Measurements from ENCODE around the gene GARNL3.

GARNL3 gene

DNA sequence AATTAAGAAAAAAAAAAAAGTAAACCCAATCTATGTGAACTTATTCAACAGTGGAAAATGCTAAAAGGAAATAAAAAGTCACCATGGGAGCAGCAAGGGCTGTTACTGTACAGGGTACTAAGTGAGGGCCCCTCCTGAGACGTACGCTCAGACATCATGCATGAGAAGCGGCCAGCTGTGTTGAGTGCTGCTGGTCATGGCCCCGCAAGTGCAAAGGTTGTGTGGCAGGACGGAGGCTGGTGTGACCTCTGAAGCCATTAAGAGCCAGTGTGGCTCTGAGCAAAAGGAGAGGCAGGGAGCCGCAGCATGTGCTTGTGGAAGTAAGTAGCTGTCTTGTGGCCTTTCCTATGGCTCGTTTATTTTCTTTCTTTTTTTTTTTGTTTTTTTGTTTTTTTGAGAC lies 156.5 kb downstream of the GARNL3 start:
- no peak for DNase-seq
- intact Hi-C loops (cut with DNase I), result no loop called here

DNA sequence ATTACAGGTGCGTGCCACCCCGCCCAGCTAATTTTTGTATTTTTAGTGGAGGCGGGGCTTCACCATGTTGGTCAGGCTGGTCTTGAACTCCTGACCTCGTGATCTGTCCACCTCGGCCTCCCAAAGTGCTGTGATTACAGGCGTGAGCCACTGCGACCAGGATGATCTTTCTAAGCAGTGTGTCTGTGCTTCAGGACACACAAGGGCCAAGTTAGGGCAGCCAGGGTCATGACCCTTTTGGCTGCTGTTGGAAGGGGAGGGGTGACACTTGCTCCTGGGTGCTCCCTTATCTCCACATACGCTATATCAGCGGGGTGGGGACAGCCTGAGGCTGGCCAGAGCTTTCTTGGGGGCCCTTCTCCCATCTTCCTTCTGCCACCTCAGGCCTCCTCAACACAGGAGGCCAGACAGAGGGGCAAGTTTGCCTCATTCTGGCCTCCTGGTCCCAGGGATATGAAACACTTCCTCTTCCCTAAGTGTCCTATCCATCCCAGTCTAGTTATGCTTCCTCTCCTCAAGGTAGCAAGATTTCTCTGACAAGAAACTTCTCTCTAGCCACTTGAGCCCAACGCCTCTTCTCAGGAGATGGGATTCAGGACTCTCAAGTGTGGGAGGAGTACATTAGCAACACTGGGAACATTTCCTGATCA lies 157.7 kb downstream of the GARNL3 start:
- intact Hi-C loops (cut with DNase I), result no loop called here
- DNase-seq, result peak in 1 of 10 donors; percentile 10

DNA sequence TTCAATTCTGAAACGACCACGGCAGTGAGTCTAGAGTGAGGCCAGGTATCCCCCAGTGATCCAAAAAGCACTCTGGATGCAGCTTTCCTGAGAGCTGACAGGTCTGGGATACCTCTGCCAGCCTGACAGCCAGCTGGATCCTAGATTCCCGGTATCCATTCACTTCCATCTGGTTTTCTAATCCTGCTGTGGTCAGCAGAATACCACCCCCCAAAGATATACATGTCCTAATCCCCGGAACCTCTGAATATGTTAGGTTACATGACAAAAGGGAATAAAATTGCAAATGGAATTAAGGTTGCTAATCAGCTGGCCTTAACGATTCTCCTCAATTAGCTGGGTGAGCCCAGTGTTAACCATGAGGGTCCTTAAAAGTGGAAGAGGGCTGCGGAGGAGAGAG lies 158.2 kb downstream of the GARNL3 start:
- DNase-seq, result peak in 1 of 10 donors; percentile 13
- intact Hi-C loops (cut with DNase I), result no loop called here

DNA sequence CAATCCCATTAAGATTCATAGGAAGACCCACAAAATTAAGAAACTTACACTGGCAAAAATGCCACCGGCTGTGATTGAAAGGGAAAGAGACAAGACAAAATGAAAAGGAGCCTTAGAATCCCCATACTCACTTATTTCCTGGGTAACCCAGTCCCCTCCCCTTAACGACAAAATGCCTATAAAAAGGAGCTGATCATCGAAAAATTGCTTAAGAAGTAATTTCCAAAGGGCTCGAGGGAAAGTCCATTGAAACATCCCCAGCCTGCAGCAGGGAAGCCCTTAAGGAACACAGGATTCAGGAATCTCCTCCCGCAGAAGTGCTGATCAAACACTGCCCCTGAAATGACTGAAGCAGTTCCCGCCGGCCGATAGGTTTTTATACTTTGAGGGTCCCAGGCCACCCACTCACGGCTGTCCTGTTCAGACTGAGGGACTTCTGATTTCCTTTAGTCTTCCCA lies 158.9 kb downstream of the GARNL3 start:
- DNase-seq, result peak in 1 of 10 donors; percentile 0
- intact Hi-C loops (cut with DNase I), result no loop called here

DNA sequence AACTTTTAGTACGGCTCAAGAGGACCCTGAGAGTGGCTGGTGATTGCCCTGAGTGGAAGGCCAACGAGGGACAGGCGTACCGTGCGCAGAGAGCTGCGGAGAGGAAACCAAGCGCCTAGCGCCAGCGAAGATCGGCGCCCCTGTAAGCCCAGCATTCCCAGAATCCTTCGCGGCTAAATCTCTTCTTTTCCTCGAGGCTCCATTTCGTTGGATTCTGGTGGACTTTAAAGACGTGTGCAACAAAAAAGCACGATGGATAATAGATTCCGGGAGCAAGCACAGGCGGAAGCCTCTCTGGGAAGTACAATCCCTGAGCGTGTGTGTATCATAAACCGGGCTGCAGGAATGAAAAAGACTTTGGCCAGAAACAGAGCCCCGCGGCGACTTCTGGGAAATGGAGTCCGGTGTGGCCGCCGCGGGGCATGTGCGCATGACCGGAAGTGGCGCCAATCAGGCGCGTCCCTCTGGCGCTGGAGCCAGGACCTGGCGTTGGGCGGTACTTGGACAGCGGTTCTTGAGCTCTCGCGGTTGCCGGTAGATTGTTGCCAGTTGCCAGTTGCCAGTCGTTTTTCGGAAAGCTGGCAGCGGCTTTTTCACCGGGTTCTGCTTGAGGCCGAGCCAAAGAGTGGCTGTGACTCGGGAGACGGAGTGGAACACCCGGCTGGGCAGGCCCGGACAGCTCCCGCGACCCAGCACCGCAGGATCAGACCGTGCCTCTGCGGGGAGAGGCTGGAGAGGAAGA lies 159.5 kb downstream of the GARNL3 start, which contains the start of gene ZNF79:
TSS of gene ZNF79 (plus strand) at position 449 of the 742 bp plus-strand sequence. CDS start 406 bp downstream, outside the sequence.
- intact Hi-C loops (cut with DNase I), result loop anchor here (1.0 kb wide), 1 partner anchor 26 kb away; no protein-coding TSS in a partner anchor
- peak; percentile 88 to 99 (median 92) for DNase-seq

DNA sequence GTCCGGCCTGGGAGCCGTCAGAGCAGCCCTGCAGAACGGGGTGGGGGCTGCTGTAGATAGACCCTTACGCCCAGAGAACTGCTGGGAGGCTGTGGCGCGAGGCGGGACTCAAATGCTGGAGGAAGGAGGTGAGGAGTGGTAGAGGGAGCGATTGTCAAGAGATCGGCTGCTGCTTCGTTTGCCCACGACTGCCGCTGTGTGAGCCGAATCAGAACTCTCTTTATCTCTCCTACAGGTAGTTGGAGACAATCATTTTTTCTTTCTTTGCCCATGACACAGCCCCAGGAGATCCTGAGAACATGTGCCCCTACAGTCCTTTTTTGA lies 160.1 kb downstream of the GARNL3 start:
- DNase-seq, result peak in 1 of 10 donors; percentile 42
- intact Hi-C loops (cut with DNase I), result loop anchor here (1.0 kb wide), 1 partner anchor 26 kb away; no protein-coding TSS in a partner anchor

DNA sequence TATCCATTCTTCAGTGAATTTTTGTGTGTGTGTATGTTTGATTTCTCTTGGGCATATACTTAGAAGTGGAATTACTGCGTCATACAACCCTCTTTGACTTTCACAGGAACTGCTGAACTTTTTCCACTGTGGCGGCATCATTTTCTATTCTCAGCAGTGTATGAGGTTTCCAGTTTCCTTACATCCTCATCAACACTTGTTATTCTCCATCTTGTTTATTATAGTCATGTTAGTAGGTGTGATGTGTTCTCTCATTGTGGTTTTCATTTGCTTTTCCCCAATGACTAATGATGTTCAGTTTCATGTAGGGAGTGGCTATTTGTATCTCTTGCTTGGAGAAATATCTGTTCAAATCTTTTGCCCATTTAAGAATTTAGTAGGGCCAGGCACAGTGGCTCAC lies 162.2 kb downstream of the GARNL3 start:
- intact Hi-C loops (cut with DNase I), result no loop called here

DNA sequence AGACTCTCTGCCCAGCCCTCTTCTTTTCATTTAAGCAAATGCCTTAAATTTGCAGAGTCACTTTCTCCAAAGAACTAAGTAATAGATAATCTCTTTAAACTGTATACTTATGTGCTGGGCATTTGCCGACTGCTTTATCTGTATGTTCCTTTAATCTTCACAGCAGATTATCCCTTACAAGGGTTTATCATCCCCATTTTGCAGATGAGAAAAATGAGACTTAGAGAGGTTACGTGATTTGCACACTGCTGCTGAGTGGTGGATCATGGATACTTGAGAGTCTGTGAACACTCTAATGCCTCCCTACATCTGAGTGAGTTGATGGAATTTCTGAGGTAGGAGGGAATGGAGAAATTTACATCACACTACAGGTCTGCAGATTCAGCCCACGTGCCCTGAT lies 163.8 kb downstream of the GARNL3 start:
- DNase-seq, result no peak
- intact Hi-C loops (cut with DNase I), result no loop called here

More for the DNA sequence above, 162.2 kb downstream of the GARNL3 start:
- no peak for DNase-seq

DNA sequence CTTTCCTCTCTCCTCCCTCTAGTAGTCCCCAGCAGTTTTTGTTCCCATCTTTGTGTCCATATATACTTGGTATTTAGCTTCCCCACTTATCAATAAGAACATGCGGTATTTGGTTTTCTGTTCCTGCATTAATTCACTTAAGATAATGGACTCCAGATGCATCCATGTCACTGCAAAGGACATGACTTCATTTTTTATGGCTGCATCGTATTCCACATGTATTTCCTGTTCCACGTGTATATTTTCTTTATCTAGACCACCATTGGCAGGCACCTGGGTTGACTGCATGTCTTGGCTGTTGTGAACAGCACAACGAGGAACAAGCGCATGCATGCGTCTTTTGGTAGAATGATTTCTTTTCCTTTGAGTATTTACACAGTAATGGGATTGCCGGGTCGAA lies 165.8 kb downstream of the GARNL3 start:
- intact Hi-C loops (cut with DNase I), result no loop called here
- DNase-seq, result peak in 1 of 10 donors; percentile 2

DNA sequence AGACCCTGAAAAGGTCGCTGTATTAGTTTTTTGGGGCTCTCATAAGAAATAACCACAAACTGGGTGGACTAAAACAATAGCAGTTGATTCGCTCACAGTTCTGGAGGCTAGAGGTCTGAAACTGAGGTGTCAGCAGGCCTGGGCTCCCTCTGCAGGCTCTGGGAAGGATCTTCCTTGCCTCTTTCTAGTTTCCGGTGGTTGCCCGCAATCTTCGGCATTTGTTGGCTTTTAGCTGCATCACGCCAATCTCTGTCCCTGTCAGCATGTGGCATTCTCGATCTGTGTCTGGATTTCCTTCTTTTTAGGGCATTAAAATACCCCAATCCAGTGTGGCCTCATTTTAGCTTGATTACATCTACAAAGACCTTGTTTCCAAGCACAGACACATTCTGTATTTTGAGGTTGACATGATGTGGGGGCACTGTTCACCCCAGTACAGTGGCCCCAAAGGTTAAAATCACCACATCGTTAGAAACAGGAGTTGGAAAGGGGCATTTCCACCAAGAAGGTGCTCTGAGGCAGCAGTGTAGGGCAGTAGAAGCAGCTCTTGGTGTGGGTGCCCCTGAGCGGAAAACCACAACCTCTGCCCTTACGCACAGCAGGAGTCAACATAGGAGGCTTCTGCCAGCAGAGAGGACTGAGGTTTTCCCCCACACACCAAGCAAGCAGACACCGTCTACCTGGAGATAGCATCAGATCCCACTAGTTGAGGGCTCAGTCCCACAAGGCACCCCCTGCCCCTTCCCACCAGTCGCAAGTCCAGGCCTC lies 173.1 kb downstream of the GARNL3 start:
- DNase-seq, result peak in 2 of 10 donors; percentile 24 to 70
- intact Hi-C loops (cut with DNase I), result no loop called here

DNA sequence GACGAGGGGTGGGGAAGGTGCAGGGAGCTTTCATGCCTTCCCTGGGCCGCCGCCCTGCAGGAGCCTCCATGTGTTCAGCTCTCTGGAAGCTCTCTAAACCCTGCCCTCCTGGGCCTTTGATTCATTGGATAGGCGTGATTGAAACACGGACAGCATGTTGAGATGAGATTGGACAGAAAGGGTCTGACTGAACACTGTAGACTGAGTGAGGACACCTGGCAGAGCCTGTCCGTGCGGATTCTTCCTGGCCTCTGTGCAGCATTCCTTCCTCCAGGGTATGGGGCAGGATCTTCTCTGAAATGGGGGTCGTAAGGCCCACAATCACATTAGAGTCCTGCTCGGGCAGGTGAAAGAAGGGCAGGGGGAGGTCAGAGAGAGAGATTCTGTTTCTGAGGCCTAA lies 173.8 kb downstream of the GARNL3 start:
- peak in 2 of 10 donors; percentile 6 to 44 for DNase-seq
- intact Hi-C loops (cut with DNase I), result no loop called here

Measured in posterior cingulate gyrus (tissue), 11 donors.